Measurements from ENCODE around the gene SPIB.
"Not testable (repeated sequence)": the region's sequence is repeated elsewhere in the genome, so short reads cannot be mapped to it uniquely, and the experiment has no call there.

The SPIB gene

GRCh38 chr19:50387176-50387867, 31.4 kb upstream of the SPIB start:
- intact Hi-C loops (cut with DNase I): no loop called here
- DNase-seq: peak in 12 of 42 donors; percentile 12 to 51 (median 36)

GRCh38 chr19:50387868-50388245, 30.9 kb upstream of the SPIB start:
- DNase-seq: no peak
- intact Hi-C loops (cut with DNase I): no loop called here

GRCh38 chr19:50390295-50390694, 28.4 kb upstream of the SPIB start:
- DNase-seq; intact Hi-C loops (cut with DNase I): not testable (repeated sequence)

GRCh38 chr19:50390952-50391351, 27.8 kb upstream of the SPIB start:
- DNase-seq; intact Hi-C loops (cut with DNase I): not testable (repeated sequence)

GRCh38 chr19:50392759-50393158, 26.0 kb upstream of the SPIB start:
- intact Hi-C loops (cut with DNase I): no loop called here
- DNase-seq: no peak

GRCh38 chr19:50393589-50393988, 25.1 kb upstream of the SPIB start:
- intact Hi-C loops (cut with DNase I): no loop called here
- no peak for DNase-seq

- no peak for DNase-seq
- intact Hi-C loops (cut with DNase I): no loop called here
Measured at GRCh38 chr19:50394017-50394416, 24.7 kb upstream of the SPIB start.

DNA sequence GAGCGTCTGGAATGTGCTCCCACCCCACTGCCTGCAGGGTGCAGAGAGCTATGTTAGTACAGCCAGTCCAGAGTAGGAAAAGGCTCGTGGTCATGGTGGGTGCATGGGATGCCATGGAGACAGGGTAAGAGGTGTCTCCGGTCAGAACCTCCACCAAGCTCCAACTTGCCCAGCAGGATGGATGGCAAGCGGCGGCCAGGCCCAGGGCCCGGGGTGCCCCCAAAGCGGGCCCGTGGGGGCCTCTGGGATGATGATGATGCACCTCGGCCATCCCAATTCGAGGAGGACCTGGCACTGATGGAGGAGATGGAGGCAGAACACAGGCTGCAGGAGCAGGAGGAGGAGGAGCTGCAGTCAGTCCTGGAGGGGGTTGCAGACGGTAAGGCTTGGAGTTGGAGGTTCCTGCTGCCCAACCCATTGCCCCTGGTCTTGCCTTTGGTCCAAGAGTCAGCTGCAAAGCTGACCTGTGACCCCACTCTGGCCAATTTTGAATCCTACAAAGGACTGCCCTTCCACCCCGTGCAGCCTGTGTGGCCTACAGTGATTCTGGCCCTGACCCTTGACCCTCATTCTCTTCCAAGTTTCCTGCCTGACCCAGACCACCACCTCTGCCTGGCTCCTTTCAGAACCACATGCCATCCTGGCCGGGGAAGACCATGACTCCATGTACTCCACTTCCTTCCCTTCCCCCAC, 19.9 kb upstream of the SPIB start:
- no peak for DNase-seq
- intact Hi-C loops (cut with DNase I): no loop called here

GRCh38 chr19:50399368-50399745, 19.4 kb upstream of the SPIB start:
- intact Hi-C loops (cut with DNase I): no loop called here
- no peak for DNase-seq

DNA sequence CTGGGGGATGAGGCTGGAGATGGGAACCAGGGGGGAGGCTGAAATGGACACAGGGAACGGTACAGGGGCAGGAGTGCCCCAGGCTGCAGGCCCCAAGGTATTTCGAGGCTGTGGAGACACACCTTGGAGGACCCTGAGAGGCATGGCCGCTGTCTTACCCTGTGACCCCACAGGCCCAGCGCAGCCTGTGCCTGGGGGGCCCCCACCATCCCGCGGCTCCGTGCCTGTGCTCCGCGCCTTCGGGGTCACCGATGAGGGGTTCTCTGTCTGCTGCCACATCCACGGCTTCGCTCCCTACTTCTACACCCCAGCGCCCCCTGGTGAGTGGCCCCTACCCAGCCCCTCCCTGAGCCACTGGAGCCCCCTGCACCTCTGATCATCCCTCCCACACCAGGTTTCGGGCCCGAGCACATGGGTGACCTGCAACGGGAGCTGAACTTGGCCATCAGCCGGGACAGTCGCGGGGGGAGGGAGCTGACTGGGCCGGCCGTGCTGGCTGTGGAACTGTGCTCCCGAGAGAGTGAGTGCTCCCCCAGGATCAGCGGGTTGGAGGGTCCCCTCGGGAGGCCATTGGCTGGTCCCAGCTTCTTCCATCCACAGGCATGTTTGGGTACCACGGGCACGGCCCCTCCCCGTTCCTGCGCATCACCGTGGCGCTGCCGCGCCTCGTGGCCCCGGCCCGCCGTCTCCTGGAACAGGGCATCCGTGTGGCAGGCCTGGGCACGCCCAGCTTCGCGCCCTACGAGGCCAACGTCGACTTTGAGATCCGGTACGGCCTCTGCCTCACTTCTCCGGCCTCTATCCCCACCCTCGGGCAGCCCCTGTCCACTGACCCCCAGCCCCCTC, 16.9 kb upstream of the SPIB start:
- intact Hi-C loops (cut with DNase I): no loop called here
- no peak for DNase-seq

GRCh38 chr19:50402544-50403301, 16.0 kb upstream of the SPIB start:
- intact Hi-C loops (cut with DNase I): no loop called here

DNA sequence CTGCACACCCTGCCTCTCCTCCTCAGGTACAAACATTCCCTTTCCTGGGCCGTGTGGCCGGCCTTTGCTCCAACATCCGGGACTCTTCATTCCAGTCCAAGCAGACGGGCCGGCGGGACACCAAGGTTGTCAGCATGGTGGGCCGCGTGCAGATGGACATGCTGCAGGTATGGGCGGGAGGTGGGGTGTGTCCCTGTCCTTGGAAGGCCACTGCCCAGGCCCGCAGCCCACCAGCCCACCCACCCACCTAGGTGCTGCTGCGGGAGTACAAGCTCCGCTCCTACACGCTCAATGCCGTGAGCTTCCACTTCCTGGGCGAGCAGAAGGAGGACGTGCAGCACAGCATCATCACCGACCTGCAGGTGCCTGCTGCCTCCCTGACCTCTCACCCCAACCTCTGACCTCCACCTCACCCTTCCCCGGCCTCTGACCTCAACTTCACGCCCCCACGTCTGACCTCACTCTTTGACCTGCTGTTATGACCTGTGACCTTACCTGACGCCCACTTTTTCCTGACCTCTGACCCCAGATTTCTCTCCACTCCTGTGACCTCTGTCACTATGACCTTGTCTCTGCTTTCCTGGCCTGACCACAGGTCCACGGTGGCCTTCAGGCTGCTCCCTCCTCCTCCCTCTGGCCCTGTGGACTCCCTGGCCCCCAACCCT, 12.4 kb upstream of the SPIB start:
- no peak for DNase-seq
- intact Hi-C loops (cut with DNase I): no loop called here

More at GRCh38 chr19:50402544-50403301, 16.0 kb upstream of the SPIB start:
- no peak for DNase-seq

GRCh38 chr19:50406829-50407228, 11.9 kb upstream of the SPIB start:
- no peak for DNase-seq
- intact Hi-C loops (cut with DNase I): no loop called here

DNA sequence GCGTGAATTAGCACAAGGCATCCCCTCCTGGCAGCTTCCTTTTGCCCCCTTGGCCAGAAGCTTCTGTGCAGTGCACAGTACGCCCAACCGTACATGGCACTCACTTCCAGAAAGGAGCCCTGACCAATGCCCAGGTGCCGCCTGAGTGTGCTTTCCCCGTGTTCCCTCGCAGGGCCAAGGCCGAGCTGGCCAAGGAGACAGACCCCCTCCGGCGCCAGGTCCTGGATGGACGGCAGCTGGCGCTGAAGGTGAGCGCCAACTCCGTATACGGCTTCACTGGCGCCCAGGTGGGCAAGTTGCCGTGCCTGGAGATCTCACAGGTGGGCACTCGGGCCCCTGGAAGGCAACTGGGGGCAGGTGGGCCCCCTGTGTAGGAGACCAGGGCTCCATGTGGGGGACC, 9.4 kb upstream of the SPIB start:
- intact Hi-C loops (cut with DNase I): no loop called here
- no peak for DNase-seq

GRCh38 chr19:50410109-50410508, 8.6 kb upstream of the SPIB start:
- intact Hi-C loops (cut with DNase I): no loop called here
- DNase-seq: no peak

GRCh38 chr19:50412419-50412818, 6.3 kb upstream of the SPIB start:
- intact Hi-C loops (cut with DNase I): no loop called here
- DNase-seq: no peak

DNA sequence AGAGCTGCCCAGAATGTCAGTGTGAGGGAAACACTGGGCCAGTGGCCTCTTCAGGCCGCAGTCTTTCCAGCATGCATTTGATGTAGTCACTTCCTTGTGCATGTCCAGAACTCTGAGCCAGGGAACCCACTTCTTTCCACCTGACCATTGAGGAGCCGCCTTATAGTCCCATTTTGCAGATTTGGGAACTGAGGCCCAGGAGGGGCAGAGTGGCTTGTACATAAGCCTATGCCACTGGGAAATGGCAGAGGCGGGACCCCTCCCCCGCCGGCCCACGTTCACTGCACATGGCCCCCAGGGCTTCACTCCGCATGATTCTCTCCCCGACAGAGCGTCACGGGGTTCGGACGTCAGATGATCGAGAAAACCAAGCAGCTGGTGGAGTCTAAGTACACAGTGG, 5.6 kb upstream of the SPIB start:
- no peak for DNase-seq
- intact Hi-C loops (cut with DNase I): no loop called here

DNA sequence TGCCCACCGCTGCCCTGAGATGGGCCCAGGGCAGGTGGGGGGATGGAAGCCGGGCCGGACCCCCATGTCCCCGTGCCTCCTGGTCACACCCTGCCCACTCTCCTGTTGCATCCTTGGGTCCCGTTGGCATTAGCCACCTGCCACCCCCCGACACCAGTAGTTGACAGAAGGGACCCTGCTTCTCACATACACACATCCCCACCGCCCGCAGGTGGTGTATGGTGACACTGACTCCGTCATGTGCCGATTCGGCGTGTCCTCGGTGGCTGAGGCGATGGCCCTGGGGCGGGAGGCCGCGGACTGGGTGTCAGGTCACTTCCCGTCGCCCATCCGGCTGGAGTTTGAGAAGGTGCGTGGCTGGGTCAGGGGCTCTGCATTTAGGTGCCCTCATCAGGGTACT, 5.2 kb upstream of the SPIB start:
- intact Hi-C loops (cut with DNase I): no loop called here
- no peak for DNase-seq
